Measurements from ENCODE around the gene TIMP3.

Gene TIMP3

GRCh38 chr22:32776397-32776796 lies 25.1 kb upstream of the TIMP3 start:
- no peaks in the 10 kb centered on the region for H3K9me3 ChIP-seq (ENCODE audit: insufficient read depth, low read length)
- TF ChIP-seq SUZ12 (IDR thresholded peaks at IDR 0.05; ENCODE audit: extremely low read depth, insufficient read depth, insufficient read length) (no peak), ZNF274 (IDR thresholded peaks at IDR 0.05; ENCODE audit: low read depth, low read length) (no peak), YY1 (IDR thresholded peaks at IDR 0.05; ENCODE audit: insufficient read depth, insufficient read length) (no peak)
- H3K36me3 ChIP-seq (ENCODE audit: insufficient read depth, insufficient read length, low read length): no peaks in the 10 kb centered on the region
- no peak overlapping the region for H3K4me3 ChIP-seq (ENCODE audit: insufficient read length, low read depth)
- no peak overlapping the region for H3K9ac ChIP-seq (ENCODE audit: insufficient read length, low read depth)
- no peaks in the 10 kb centered on the region for H3K27me3 ChIP-seq (ENCODE audit: insufficient read depth, insufficient read length)
- H3K4me1 ChIP-seq (ENCODE audit: insufficient read depth, insufficient read length): peaks cover 6% of the 10 kb centered on the region
- no peak for DNase-seq (ENCODE audit: low read depth, low spot score)

DNA sequence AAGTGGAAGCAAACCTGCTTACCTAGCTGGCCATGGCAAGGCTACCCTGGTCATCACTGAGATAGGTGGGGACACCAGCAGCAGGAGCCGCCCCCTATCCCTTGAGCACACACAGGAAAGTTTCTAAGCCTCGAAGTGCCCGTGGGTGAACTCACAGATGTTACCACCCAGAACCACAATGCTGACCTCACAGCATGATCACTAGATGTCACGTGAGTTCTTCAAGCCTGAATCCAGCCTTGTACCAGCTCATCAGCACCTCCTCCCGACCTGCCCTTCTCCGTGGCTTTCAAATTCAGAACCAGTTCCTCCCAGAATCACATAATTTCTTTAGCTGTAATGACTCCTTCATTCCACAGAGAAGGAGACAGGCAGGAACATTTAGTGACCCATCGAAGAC lies 24.7 kb upstream of the TIMP3 start:
- no peak for DNase-seq (ENCODE audit: low read depth, low spot score)
- Histone ChIP-seq H3K27me3 (ENCODE audit: insufficient read depth, insufficient read length) (no peaks in the 10 kb centered on the region), H3K9ac (ENCODE audit: insufficient read length, low read depth) (no peak overlapping the region), H3K9me3 (ENCODE audit: insufficient read depth, low read length) (no peaks in the 10 kb centered on the region), H3K4me3 (ENCODE audit: insufficient read length, low read depth) (no peak overlapping the region), H3K36me3 (ENCODE audit: insufficient read depth, insufficient read length, low read length) (no peaks in the 10 kb centered on the region), H3K4me1 (ENCODE audit: insufficient read depth, insufficient read length) (peaks cover 6% of the 10 kb centered on the region)
- TF ChIP-seq YY1 (IDR thresholded peaks at IDR 0.05; ENCODE audit: insufficient read depth, insufficient read length) (no peak), SUZ12 (IDR thresholded peaks at IDR 0.05; ENCODE audit: extremely low read depth, insufficient read depth, insufficient read length) (no peak), ZNF274 (IDR thresholded peaks at IDR 0.05; ENCODE audit: low read depth, low read length) (no peak)

- TF ChIP-seq YY1 (IDR thresholded peaks at IDR 0.05; ENCODE audit: insufficient read depth, insufficient read length) (no peak), SUZ12 (IDR thresholded peaks at IDR 0.05; ENCODE audit: extremely low read depth, insufficient read depth, insufficient read length) (no peak), ZNF274 (IDR thresholded peaks at IDR 0.05; ENCODE audit: low read depth, low read length) (no peak)
- H3K9me3 ChIP-seq (ENCODE audit: insufficient read depth, low read length): no peaks in the 10 kb centered on the region
- H3K4me3 ChIP-seq (ENCODE audit: insufficient read length, low read depth): no peak overlapping the region
- no peaks in the 10 kb centered on the region for H3K27me3 ChIP-seq (ENCODE audit: insufficient read depth, insufficient read length)
- no peak overlapping the region for H3K9ac ChIP-seq (ENCODE audit: insufficient read length, low read depth)
- H3K36me3 ChIP-seq (ENCODE audit: insufficient read depth, insufficient read length, low read length): no peaks in the 10 kb centered on the region
- H3K4me1 ChIP-seq (ENCODE audit: insufficient read depth, insufficient read length): peaks cover 6% of the 10 kb centered on the region
- DNase-seq (ENCODE audit: low read depth, low spot score): no peak
Measured at GRCh38 chr22:32777987-32778386, 23.5 kb upstream of the TIMP3 start.

- DNase-seq (ENCODE audit: low read depth, low spot score): no peak
- Histone ChIP-seq H3K4me3 (ENCODE audit: insufficient read length, low read depth) (no peak overlapping the region), H3K9me3 (ENCODE audit: insufficient read depth, low read length) (no peaks in the 10 kb centered on the region), H3K27me3 (ENCODE audit: insufficient read depth, insufficient read length) (no peaks in the 10 kb centered on the region), H3K9ac (ENCODE audit: insufficient read length, low read depth) (no peak overlapping the region), H3K4me1 (ENCODE audit: insufficient read depth, insufficient read length) (peaks cover 5% of the 10 kb centered on the region), H3K36me3 (ENCODE audit: insufficient read depth, insufficient read length, low read length) (no peaks in the 10 kb centered on the region)
- no peak for TF ChIP-seq SUZ12 (IDR thresholded peaks at IDR 0.05; ENCODE audit: extremely low read depth, insufficient read depth, insufficient read length)
- no peak for TF ChIP-seq YY1 (IDR thresholded peaks at IDR 0.05; ENCODE audit: insufficient read depth, insufficient read length)
- no peak for TF ChIP-seq ZNF274 (IDR thresholded peaks at IDR 0.05; ENCODE audit: low read depth, low read length)
Measured at GRCh38 chr22:32780726-32781310, 20.7 kb upstream of the TIMP3 start.

DNA sequence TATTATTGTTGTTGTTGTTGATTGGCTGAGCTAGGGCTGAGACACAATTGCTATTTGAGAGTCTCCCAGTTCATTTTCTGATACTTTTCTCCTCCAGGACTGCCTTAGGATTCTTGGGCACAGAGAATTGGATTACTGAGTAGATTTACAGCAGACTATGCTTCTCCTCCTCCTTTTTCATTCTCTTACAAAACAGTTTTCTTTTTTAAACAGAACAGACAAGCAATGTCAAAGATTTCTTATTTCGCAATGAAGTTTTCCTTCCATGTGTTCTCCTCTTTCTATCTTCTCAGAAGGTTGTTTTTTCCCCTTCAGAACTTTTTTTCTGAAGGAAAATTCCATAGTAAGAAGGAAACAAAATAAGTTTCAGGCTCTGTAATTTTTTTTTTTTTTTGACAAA lies 19.8 kb upstream of the TIMP3 start:
- TF ChIP-seq SUZ12 (IDR thresholded peaks at IDR 0.05; ENCODE audit: extremely low read depth, insufficient read depth, insufficient read length) (no peak), YY1 (IDR thresholded peaks at IDR 0.05; ENCODE audit: insufficient read depth, insufficient read length) (no peak), ZNF274 (IDR thresholded peaks at IDR 0.05; ENCODE audit: low read depth, low read length) (no peak)
- no peaks in the 10 kb centered on the region for H3K27me3 ChIP-seq (ENCODE audit: insufficient read depth, insufficient read length)
- H3K36me3 ChIP-seq (ENCODE audit: insufficient read depth, insufficient read length, low read length): no peaks in the 10 kb centered on the region
- H3K4me3 ChIP-seq (ENCODE audit: insufficient read length, low read depth): no peak overlapping the region
- H3K9ac ChIP-seq (ENCODE audit: insufficient read length, low read depth): no peak overlapping the region
- H3K4me1 ChIP-seq (ENCODE audit: insufficient read depth, insufficient read length): peaks cover 4% of the 10 kb centered on the region
- DNase-seq (ENCODE audit: low read depth, low spot score): no peak
- no peaks in the 10 kb centered on the region for H3K9me3 ChIP-seq (ENCODE audit: insufficient read depth, low read length)

- no peaks in the 10 kb centered on the region for H3K9me3 ChIP-seq (ENCODE audit: insufficient read depth, low read length)
Measured at GRCh38 chr22:32785321-32786026, 16.0 kb upstream of the TIMP3 start.

DNA sequence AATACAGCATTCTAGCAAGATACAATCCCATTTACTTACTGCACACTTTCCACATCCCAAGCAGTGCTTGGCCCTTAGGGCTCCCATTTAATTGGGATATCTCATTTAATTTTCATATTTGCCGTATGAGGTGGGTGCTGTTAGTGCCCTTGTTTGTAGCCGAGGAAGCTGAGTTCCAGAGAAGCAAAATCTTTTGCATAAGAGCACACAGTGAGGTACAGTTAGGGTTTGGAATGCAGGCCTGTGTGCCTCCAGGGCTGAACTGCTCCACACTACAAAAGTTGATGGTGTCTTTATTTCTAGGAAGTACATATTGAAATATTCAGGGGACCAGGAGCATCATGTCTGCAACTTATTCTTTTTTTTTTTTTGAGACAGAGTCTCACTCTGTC lies 15.5 kb upstream of the TIMP3 start:
- no peak overlapping the region for H3K4me3 ChIP-seq (ENCODE audit: insufficient read length, low read depth)
- H3K4me1 ChIP-seq (ENCODE audit: insufficient read depth, insufficient read length): no peaks in the 10 kb centered on the region
- TF ChIP-seq YY1 (IDR thresholded peaks at IDR 0.05; ENCODE audit: insufficient read depth, insufficient read length) (no peak), ZNF274 (IDR thresholded peaks at IDR 0.05; ENCODE audit: low read depth, low read length) (no peak), SUZ12 (IDR thresholded peaks at IDR 0.05; ENCODE audit: extremely low read depth, insufficient read depth, insufficient read length) (no peak)
- no peak for DNase-seq (ENCODE audit: low read depth, low spot score)
- no peak overlapping the region for H3K9ac ChIP-seq (ENCODE audit: insufficient read length, low read depth)
- H3K27me3 ChIP-seq (ENCODE audit: insufficient read depth, insufficient read length): no peaks in the 10 kb centered on the region
- H3K36me3 ChIP-seq (ENCODE audit: insufficient read depth, insufficient read length, low read length): no peaks in the 10 kb centered on the region
- H3K9me3 ChIP-seq (ENCODE audit: insufficient read depth, low read length): no peaks in the 10 kb centered on the region

More at GRCh38 chr22:32785321-32786026, 16.0 kb upstream of the TIMP3 start:
- no peaks in the 10 kb centered on the region for H3K4me1 ChIP-seq (ENCODE audit: insufficient read depth, insufficient read length)
- no peaks in the 10 kb centered on the region for H3K36me3 ChIP-seq (ENCODE audit: insufficient read depth, insufficient read length, low read length)
- TF ChIP-seq ZNF274 (IDR thresholded peaks at IDR 0.05; ENCODE audit: low read depth, low read length) (no peak), YY1 (IDR thresholded peaks at IDR 0.05; ENCODE audit: insufficient read depth, insufficient read length) (no peak), SUZ12 (IDR thresholded peaks at IDR 0.05; ENCODE audit: extremely low read depth, insufficient read depth, insufficient read length) (no peak)
- H3K4me3 ChIP-seq (ENCODE audit: insufficient read length, low read depth): no peak overlapping the region
- H3K27me3 ChIP-seq (ENCODE audit: insufficient read depth, insufficient read length): no peaks in the 10 kb centered on the region
- no peak for DNase-seq (ENCODE audit: low read depth, low spot score)
- no peak overlapping the region for H3K9ac ChIP-seq (ENCODE audit: insufficient read length, low read depth)
